Osteoblast (primary cell): Measurements from ENCODE around the gene SH2D4B. TPM values are rescaled to one million over a fixed set of nuclear protein-coding genes. Genes with fewer than 3 reads are reported as not detected.

ENCODE experiments used
- DNase-seq: peaks from one replicate; pipeline ENCODE4 v3.0.0; 2011; ENCODE audit warnings: low spot score, mixed read lengths; ENCODE audit not compliant: insufficient read length; ENCODE audit errors: missing footprints
- H2AFZ ChIP-seq: 2 replicates; pipeline ENCODE4 v1.6.0; 2011; ENCODE audit warnings: mild to moderate bottlenecking, low read length
- H3K27ac ChIP-seq: 2 replicates; pipeline ENCODE4 v1.5.1; 2011; ENCODE audit warnings: mild to moderate bottlenecking, low read depth, low read length, moderate library complexity
- H3K27me3 ChIP-seq: 2 replicates; pipeline ENCODE4 v1.6.0; 2012; ENCODE audit warnings: mild to moderate bottlenecking, control low read depth, inconsistent platforms, low read length, moderate library complexity; ENCODE audit not compliant: insufficient read depth
- H3K36me3 ChIP-seq: 2 replicates; pipeline ENCODE4 v1.5.1; 2011; ENCODE audit warnings: mild to moderate bottlenecking, low read length, control low read depth, moderate library complexity; ENCODE audit not compliant: insufficient read depth
- H3K4me1 ChIP-seq: 2 replicates; pipeline ENCODE4 v1.5.1; 2011; ENCODE audit warnings: mild to moderate bottlenecking, low read length, control low read depth, moderate library complexity; ENCODE audit not compliant: insufficient read depth
- H3K4me2 ChIP-seq: 2 replicates; pipeline ENCODE4 v1.6.0; 2011; ENCODE audit warnings: mild to moderate bottlenecking, low read length; ENCODE audit not compliant: insufficient read depth
- H3K4me3 ChIP-seq: fragments of 200-600 bp; sonication (generic); 3 replicates; pipeline ENCODE4 v1.5.1; 2012; ENCODE audit warnings: mild to moderate bottlenecking, low read length, inconsistent platforms; ENCODE audit not compliant: insufficient read depth
- H3K79me2 ChIP-seq: 2 replicates; pipeline ENCODE4 v1.6.0; 2012; ENCODE audit warnings: mild to moderate bottlenecking, low read length, control low read depth, inconsistent platforms; ENCODE audit not compliant: insufficient read depth
- H3K9me3 ChIP-seq: 2 replicates; pipeline ENCODE4 v1.5.1; 2011; ENCODE audit warnings: low read depth, low read length, control low read depth
- H4K20me1 ChIP-seq: 2 replicates; pipeline ENCODE4 v1.6.0; 2012; ENCODE audit warnings: mild to moderate bottlenecking, low read length, control low read depth; ENCODE audit not compliant: insufficient read depth
- total RNA-seq: library from RNA; depleted of rRNA; stranded (reverse); fragments of >200 nt; gene quantifications from 2 replicates; pipeline ENCODE4 v1.2.3, GENCODE V29; 2012
- TF ChIP-seq, protein P1 (sequence below): IDR thresholded peaks from 2 replicates; pipeline ENCODE4 v1.5.1; 2011; ENCODE audit warnings: mild to moderate bottlenecking, low read depth, low read length, moderate library complexity; ENCODE audit errors: extremely low read depth

SH2D4B gene
- total RNA-seq, 1 donor: under 0.01 TPM

DNA sequence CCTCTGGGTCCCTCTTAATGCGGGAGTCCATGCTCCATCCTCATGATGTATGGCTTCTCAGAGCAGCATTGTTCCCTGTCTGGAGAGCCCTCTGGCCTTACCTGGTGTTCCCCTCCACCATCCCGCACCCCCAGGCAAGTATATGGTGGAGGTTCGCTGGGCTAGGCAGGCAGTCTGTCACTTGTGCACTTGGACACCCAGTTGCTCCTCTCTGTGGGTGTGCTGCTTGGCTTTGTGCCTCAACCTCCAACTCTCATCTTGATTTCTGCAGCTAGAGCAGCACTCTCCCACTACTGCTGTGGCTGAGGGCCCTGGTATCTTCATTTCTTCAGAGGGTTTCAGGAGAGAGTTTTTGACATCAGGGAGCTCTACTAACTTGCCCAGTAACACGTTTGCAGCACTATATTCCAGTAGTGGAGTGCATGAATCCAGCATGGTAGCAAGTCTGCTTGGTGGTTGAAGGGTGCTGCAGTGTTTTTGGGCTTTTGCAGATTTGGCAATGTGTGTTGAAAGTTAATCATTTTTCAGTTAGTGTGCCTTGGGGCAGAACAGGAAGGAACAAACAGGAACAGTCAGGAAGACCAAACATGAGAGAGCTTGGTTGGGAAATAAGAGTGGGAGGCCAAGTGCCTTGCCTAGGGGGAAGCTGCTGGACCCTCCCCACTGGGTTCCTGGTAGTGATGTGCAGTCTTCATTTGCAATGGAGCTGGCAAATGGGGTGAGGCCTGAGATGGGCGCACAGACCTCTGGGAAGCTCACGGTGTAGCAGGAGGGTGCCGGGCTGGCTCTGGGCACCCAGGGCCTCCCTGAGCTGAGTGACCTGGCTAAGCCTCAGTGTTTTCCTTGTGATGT, 46.2 kb upstream of the SH2D4B start:
- H3K27ac ChIP-seq: no peak overlapping the region
- no peak overlapping the region for H3K4me3 ChIP-seq
- no peak overlapping the region for H2AFZ ChIP-seq
- H3K4me1 ChIP-seq: peaks cover 28% of the 10 kb centered on the region
- no peaks in the 10 kb centered on the region for H3K9me3 ChIP-seq
- H4K20me1 ChIP-seq: peaks cover 19% of the 10 kb centered on the region
- no peaks in the 10 kb centered on the region for H3K27me3 ChIP-seq
- no peaks in the 10 kb centered on the region for H3K36me3 ChIP-seq
- H3K4me2 ChIP-seq: no peak overlapping the region
- TF ChIP-seq, protein P1, sequence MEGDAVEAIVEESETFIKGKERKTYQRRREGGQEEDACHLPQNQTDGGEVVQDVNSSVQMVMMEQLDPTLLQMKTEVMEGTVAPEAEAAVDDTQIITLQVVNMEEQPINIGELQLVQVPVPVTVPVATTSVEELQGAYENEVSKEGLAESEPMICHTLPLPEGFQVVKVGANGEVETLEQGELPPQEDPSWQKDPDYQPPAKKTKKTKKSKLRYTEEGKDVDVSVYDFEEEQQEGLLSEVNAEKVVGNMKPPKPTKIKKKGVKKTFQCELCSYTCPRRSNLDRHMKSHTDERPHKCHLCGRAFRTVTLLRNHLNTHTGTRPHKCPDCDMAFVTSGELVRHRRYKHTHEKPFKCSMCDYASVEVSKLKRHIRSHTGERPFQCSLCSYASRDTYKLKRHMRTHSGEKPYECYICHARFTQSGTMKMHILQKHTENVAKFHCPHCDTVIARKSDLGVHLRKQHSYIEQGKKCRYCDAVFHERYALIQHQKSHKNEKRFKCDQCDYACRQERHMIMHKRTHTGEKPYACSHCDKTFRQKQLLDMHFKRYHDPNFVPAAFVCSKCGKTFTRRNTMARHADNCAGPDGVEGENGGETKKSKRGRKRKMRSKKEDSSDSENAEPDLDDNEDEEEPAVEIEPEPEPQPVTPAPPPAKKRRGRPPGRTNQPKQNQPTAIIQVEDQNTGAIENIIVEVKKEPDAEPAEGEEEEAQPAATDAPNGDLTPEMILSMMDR: no peak
- peak; percentile 21 for DNase-seq
- peaks cover 65% of the 10 kb centered on the region for H3K79me2 ChIP-seq

DNA sequence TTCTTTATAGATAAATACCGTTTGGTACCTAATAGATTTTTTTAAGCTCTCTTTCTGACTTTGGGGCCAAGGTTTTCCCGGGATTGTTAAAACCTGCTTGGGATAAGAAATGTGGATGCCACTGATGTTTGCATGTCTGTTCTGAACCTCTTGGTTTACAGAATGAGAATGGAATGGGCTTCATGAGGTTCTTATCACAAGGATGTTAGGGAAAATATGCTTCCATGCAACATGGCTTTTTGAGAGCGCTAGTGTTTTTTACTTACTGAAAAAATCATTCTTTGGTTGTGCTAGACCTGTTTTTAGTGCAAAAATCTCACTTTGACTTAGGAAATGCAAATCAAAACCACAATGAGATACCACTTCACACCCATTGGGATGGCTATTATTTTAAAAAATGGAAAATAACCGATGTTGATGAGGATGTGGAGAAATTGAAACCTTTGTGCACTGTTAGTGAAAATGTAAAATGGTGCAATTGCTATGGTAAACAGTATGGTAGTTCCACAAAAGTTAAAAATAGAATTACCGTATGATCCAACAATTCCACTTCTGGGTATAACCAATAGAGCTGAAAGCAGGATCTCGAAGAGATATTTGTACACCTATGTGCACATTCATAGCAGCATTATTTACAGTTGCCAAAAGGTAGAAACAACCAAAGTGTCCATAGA, 44.7 kb upstream of the SH2D4B start:
- H3K27ac ChIP-seq: peak overlapping the region; percentile 60
- peak overlapping the region; percentile 9 for H3K4me3 ChIP-seq
- TF ChIP-seq, protein P1: no peak
- no peaks in the 10 kb centered on the region for H3K9me3 ChIP-seq
- no peak overlapping the region for H2AFZ ChIP-seq
- peaks cover 15% of the 10 kb centered on the region for H4K20me1 ChIP-seq
- H3K36me3 ChIP-seq: no peaks in the 10 kb centered on the region
- peaks cover 53% of the 10 kb centered on the region for H3K79me2 ChIP-seq
- H3K4me2 ChIP-seq: peak overlapping the region; percentile 61
- H3K27me3 ChIP-seq: no peaks in the 10 kb centered on the region
- peak; percentile 18 for DNase-seq
- H3K4me1 ChIP-seq: peaks cover 39% of the 10 kb centered on the region

DNA sequence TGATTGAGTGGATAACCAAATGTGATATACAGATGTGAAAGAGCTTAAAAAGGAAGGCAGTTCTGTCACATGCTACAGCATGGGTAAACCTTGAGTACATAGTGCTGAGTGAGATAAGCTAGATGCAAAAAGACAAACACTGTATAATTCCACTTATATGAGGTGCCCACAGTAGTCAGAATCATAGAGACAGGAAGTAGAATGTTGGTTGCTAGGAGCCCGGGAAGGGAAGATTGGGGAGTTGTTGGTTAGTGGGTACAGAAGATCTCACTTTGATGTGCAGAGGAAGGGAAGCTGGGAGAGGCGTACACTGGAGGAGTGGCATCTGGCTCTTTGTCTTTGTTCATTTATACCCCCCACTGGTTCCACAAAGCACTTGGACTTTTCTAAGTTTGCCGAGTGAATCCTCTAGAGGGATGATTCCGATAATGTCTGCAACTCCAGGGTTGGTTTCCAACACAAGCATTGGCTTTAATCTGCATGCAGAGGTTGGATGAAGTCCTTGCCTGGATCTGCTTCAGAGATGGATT, 44.1 kb upstream of the SH2D4B start:
- Histone ChIP-seq H3K4me1 (peaks cover 45% of the 10 kb centered on the region), H2AFZ (no peak overlapping the region), H3K4me2 (peak overlapping the region; percentile 61), H3K36me3 (no peaks in the 10 kb centered on the region), H3K27ac (peak overlapping the region; percentile 60), H3K4me3 (peak overlapping the region; percentile 9), H3K79me2 (peaks cover 47% of the 10 kb centered on the region), H4K20me1 (peaks cover 9% of the 10 kb centered on the region), H3K9me3 (no peaks in the 10 kb centered on the region), H3K27me3 (no peaks in the 10 kb centered on the region)
- DNase-seq: peak; percentile 87
- TF ChIP-seq, protein P1: no peak
